Choroid plexus epithelial cell (primary cell): ENCODE data around the gene DCN.

Source experiments
- DNase-seq: peaks from one replicate; pipeline ENCODE4 v3.0.0-alpha.2; 2010; ENCODE audit warnings: low read depth
- H3K4me3 ChIP-seq: 2 replicates; pipeline ENCODE4 v1.5.1; 2011; ENCODE audit warnings: low read depth, mild to moderate bottlenecking, control low read depth, low read length, moderate library complexity
- CTCF ChIP-seq: conservative IDR thresholded peaks from 2 replicates; pipeline ENCODE4 v1.5.1; 2011; ENCODE audit warnings: low read depth, mild to moderate bottlenecking, control low read depth, inconsistent platforms, low read length, moderate library complexity

Gene DCN

GRCh38 chr12:91105807-91106206 is 76.8 kb downstream of the DCN start:
- no peak for TF ChIP-seq CTCF
- H3K4me3 ChIP-seq, result no peak overlapping the region
- no peak for DNase-seq

- no peak for TF ChIP-seq CTCF
- DNase-seq, result no peak
- H3K4me3 ChIP-seq, result no peak overlapping the region
These were observed 77.7 kb downstream of the DCN start for GRCh38 chr12:91104812-91105466.

DNA sequence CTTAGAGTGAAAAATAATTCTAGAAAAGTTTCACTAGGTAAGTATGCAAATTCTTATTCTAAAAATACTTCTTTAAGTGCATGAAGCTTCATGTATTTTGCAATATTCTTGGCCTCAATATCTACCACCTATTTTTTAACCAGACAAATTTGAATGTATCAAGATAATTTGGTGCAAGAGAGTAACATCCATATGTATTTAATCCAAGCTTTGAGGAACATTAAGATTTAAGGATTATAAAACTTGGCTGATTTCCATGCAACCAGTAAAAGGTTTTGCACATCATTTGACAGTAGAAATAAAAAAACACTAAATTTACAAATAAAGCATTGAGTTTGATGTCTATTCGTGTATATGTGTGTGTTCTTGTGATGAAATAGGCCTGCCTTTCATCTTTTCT is 79.0 kb downstream of the DCN start:
- DNase-seq, result no peak
- no peak overlapping the region for H3K4me3 ChIP-seq
- TF ChIP-seq CTCF, result no peak

DNA sequence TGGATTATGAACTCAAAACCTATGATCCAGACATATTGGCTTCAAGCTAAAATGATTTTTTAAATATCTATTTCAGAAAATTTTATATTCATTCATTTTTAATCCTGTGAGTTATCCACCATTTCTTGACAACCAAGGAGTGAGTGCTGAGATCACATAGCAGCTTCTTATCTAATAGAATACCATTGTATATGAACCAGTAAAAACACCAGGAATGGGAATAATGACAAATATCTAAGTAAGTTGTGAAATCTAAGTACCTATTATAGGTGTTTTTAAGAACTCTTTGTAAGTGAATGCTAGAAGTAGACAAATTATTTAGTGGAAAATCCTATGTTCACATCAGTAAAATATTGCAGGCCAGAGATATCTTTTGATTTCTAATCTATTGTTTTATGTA is 79.5 kb downstream of the DCN start:
- no peak for TF ChIP-seq CTCF
- H3K4me3 ChIP-seq, result no peak overlapping the region
- no peak for DNase-seq

- DNase-seq, result peak; percentile 35
- no peak for TF ChIP-seq CTCF
- H3K4me3 ChIP-seq, result no peak overlapping the region
These were observed 81.7 kb downstream of the DCN start for GRCh38 chr12:91100906-91101305.

GRCh38 chr12:91099836-91100235 is 82.8 kb downstream of the DCN start:
- H3K4me3 ChIP-seq, result no peak overlapping the region
- no peak for TF ChIP-seq CTCF
- no peak for DNase-seq

DNA sequence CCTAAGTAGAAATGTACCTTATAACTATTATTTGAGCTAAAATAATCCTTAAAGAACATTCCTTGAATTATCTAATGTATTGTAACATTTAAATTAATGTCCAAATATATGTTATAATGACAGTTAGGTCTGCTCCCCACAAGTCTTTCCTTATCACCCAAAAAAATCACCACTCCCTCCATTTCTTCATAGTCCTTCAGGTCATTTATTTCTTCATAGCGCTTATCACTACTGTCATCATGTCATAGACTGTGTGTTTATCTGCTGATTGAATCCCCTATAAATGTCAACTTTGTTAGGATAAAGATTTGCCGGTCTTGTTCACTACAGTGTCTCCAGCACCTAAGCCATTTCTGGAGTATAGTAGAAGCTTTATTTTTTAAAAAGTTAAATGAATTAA is 83.3 kb downstream of the DCN start:
- H3K4me3 ChIP-seq, result no peak overlapping the region
- DNase-seq, result no peak
- TF ChIP-seq CTCF, result no peak
